Mucosa of rectum (tissue), 2 donors: ENCODE measurements around the gene GALNT3.

Experiments used
- H3K27ac ChIP-seq, 2 donors: one replicate each; pipeline ENCODE4 v1.7.0; 2013; ENCODE audit warnings: inconsistent platforms in 2 of 2, low read depth in 2 of 2, low read length in 2 of 2
- H3K27me3 ChIP-seq, 2 donors: one replicate each; pipeline ENCODE4 v1.7.0; 2013; ENCODE audit warnings: low read length in 2 of 2; ENCODE audit not compliant: control insufficient read depth in 2 of 2, insufficient read depth in 2 of 2
- H3K36me3 ChIP-seq, 2 donors: one replicate each; pipeline ENCODE4 v1.7.0; 2013; ENCODE audit warnings: low read length in 2 of 2; ENCODE audit not compliant: control insufficient read depth in 2 of 2, insufficient read depth in 2 of 2
- H3K4me1 ChIP-seq, 2 donors: one replicate each; pipeline ENCODE4 v1.7.0; 2013; ENCODE audit warnings: low read length in 2 of 2, mild to moderate bottlenecking in 1 of 2; ENCODE audit not compliant: control insufficient read depth in 2 of 2, insufficient read depth in 2 of 2
- H3K4me3 ChIP-seq, 2 donors: one replicate each; pipeline ENCODE4 v1.7.0; 2013; ENCODE audit warnings: low read length in 2 of 2
- H3K9ac ChIP-seq, 2 donors: one replicate each; pipeline ENCODE4 v1.7.0; 2013; ENCODE audit warnings: low read length in 2 of 2, low read depth in 1 of 2, mild to moderate bottlenecking in 1 of 2
- H3K9me3 ChIP-seq, 2 donors: one replicate each; pipeline ENCODE4 v1.7.0; 2013; ENCODE audit warnings: low read length in 2 of 2; ENCODE audit not compliant: control insufficient read depth in 2 of 2
- donor health status: healthy.
- donor health status: Normal muscosa, but diverticular disease.

GALNT3 gene

GRCh38 chr2:165778653-165779451 is 15.2 kb downstream of the GALNT3 start:
- H3K27me3 ChIP-seq = no peaks in the 10 kb centered on the region
- H3K27ac ChIP-seq = no peak overlapping the region
- peaks cover 0 to 9% of the 10 kb centered on the region in 2 donors for H3K4me1 ChIP-seq
- H3K9me3 ChIP-seq = no peaks in the 10 kb centered on the region
- no peaks in the 10 kb centered on the region for H3K36me3 ChIP-seq
- H3K9ac ChIP-seq = no peak overlapping the region
- H3K4me3 ChIP-seq = no peak overlapping the region

- Histone ChIP-seq H3K9ac (no peak overlapping the region), H3K9me3 (no peaks in the 10 kb centered on the region), H3K36me3 (no peaks in the 10 kb centered on the region), H3K4me1 (peaks cover 0 to 9% of the 10 kb centered on the region in 2 donors), H3K27ac (no peak overlapping the region), H3K27me3 (no peaks in the 10 kb centered on the region), H3K4me3 (no peak overlapping the region)
These were observed 15.9 kb downstream of the GALNT3 start for GRCh38 chr2:165778187-165778556.

GRCh38 chr2:165777522-165778186 is 16.4 kb downstream of the GALNT3 start:
- H3K36me3 ChIP-seq = no peaks in the 10 kb centered on the region
- peaks cover 0 to 9% of the 10 kb centered on the region in 2 donors for H3K4me1 ChIP-seq
- H3K27me3 ChIP-seq = no peaks in the 10 kb centered on the region
- H3K27ac ChIP-seq = no peak overlapping the region
- no peak overlapping the region for H3K4me3 ChIP-seq
- H3K9me3 ChIP-seq = no peaks in the 10 kb centered on the region
- H3K9ac ChIP-seq = no peak overlapping the region

- H3K4me1 ChIP-seq = peaks cover 0 to 9% of the 10 kb centered on the region in 2 donors
- H3K9ac ChIP-seq = no peak overlapping the region
- no peak overlapping the region for H3K4me3 ChIP-seq
- no peaks in the 10 kb centered on the region for H3K27me3 ChIP-seq
- no peaks in the 10 kb centered on the region for H3K36me3 ChIP-seq
- no peaks in the 10 kb centered on the region for H3K9me3 ChIP-seq
- no peak overlapping the region for H3K27ac ChIP-seq
These were observed 17.3 kb downstream of the GALNT3 start for GRCh38 chr2:165776796-165777195.

DNA sequence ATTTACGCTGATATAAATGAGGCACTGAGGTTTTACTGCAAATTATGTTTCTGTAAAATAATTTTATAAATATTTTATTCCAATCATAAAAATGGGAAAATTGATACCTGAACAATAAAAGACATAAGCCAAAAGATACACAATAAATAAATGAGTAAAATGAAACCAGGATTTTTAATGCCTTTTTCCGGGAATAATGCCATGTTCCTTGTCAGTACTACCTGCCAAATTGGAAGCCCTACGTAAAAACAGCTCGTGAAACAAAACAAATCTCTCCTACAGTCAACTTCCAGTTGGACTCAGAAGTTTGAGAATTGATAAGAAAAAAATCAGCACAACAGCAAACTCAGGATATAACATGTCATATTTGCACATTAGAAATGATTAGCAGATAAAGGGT is 18.0 kb downstream of the GALNT3 start:
- H3K27ac ChIP-seq = no peak overlapping the region
- no peaks in the 10 kb centered on the region for H3K27me3 ChIP-seq
- no peak overlapping the region for H3K9ac ChIP-seq
- H3K4me1 ChIP-seq = peaks cover 0 to 9% of the 10 kb centered on the region in 2 donors
- H3K4me3 ChIP-seq = no peak overlapping the region
- H3K36me3 ChIP-seq = no peaks in the 10 kb centered on the region
- H3K9me3 ChIP-seq = no peaks in the 10 kb centered on the region

- no peaks in the 10 kb centered on the region for H3K27me3 ChIP-seq
- no peak overlapping the region for H3K9ac ChIP-seq
- peaks cover 0 to 8% of the 10 kb centered on the region in 2 donors for H3K4me1 ChIP-seq
- H3K9me3 ChIP-seq = no peaks in the 10 kb centered on the region
- H3K36me3 ChIP-seq = peaks cover 4% of the 10 kb centered on the region in 2 donors
- H3K4me3 ChIP-seq = no peak overlapping the region
- H3K27ac ChIP-seq = no peak overlapping the region
These were observed 20.4 kb downstream of the GALNT3 start for GRCh38 chr2:165773684-165774083.

GRCh38 chr2:165772183-165772582 is 21.9 kb downstream of the GALNT3 start:
- H3K27me3 ChIP-seq = no peaks in the 10 kb centered on the region
- no peak overlapping the region for H3K4me3 ChIP-seq
- no peaks in the 10 kb centered on the region for H3K9me3 ChIP-seq
- peaks cover 0 to 3% of the 10 kb centered on the region in 2 donors for H3K4me1 ChIP-seq
- no peak overlapping the region for H3K9ac ChIP-seq
- peaks cover 4% of the 10 kb centered on the region in 2 donors for H3K36me3 ChIP-seq
- no peak overlapping the region for H3K27ac ChIP-seq

DNA sequence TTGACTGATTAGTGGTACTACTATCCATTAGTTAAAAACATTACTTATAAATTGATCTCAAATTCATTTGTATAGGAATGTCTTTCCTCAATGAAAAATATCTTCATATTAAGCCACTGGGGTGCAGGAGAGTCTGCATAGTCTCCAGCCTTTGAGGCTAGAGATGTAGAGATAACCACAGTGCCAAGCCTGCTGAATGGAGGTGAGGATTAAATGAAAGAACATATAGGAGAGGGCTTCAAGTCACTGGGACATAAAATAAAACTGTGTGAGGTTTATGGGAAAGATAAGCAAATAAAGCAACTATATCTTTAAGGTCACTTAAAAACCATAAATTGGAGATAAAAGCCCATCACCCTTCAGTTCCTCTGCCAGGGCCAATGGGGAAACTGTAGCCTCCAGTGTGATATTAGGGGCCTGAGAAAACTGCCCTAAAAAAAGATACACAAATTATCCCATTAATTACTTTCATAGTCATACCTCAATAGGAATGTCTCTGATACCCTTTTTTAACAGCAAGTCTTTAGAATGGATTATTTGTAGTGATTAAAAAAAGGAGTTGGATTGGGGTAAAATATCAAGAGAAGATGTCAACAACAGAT is 27.6 kb downstream of the GALNT3 start:
- Histone ChIP-seq H3K9ac (no peak overlapping the region), H3K4me1 (peaks cover 0 to 4% of the 10 kb centered on the region in 2 donors), H3K27ac (peak overlapping the region in 1 of 2 donors; percentile 20), H3K36me3 (peaks cover 6 to 10% of the 10 kb centered on the region in 2 donors), H3K9me3 (no peaks in the 10 kb centered on the region), H3K27me3 (no peaks in the 10 kb centered on the region), H3K4me3 (no peak overlapping the region)

DNA sequence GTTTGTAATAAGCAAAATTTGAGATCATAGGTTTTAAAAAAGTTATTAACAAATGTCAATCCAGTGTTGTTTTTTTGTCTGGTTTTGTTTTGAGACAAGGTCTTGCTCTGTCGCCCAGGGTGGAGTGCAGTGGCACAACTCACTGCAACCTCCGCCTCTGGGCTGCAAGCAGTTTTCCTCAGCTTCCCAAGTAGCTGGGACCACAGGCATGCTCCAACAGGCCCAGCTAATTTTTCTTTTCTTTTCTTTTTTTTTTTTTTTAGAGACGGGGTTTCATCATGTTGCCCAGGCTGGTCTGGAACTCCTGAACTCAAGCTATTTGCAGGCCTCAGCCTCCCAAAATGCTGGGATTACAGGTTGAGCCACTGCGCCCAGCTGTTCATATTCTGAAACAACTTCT is 31.3 kb downstream of the GALNT3 start:
- Histone ChIP-seq H3K27me3 (no peaks in the 10 kb centered on the region), H3K4me1 (peaks cover 0 to 4% of the 10 kb centered on the region in 2 donors), H3K36me3 (peaks cover 6 to 19% of the 10 kb centered on the region in 2 donors), H3K9ac (no peak overlapping the region), H3K27ac (no peak overlapping the region), H3K4me3 (no peak overlapping the region), H3K9me3 (no peaks in the 10 kb centered on the region)
